PC-9 (cell line): ENCODE measurements around the gene ARID4B. TPM values are rescaled to one million over a fixed set of nuclear protein-coding genes. Genes with fewer than 3 reads are reported as not detected.

Experiments used
- BruUV-seq: library from RNA; stranded (reverse); fragments of 400-500 nt; replicated peaks from 2 replicates; lab custom pipeline; 2021; lab: Mats Ljungman, UMichigan
- CTCF ChIA-PET: fragments of 300-600 bp; sonication (Branson Sonifier 250); formaldehyde crosslinking; loops from one replicate; lab custom pipeline; 2022; ENCODE audit warnings: antibody characterized with exemption; lab: Charles Lee
- POLR2A ChIA-PET: fragments of 300-600 bp; sonication (Branson Sonifier 250); formaldehyde crosslinking; loops from one replicate; lab custom pipeline; 2022; ENCODE audit warnings: antibody characterized with exemption; ENCODE audit not compliant: unreplicated experiment; lab: Charles Lee
- DNase-seq, 2 experiments: peaks; one replicate each; pipeline versions ENCODE4 v3.0.0 to v3.0.0-alpha.2; 2015 to 2022; ENCODE audit warnings: mixed read lengths in 1 of 2
- H2AFZ ChIP-seq: fragments of 200-600 bp; sonication (generic); 2 replicates; pipeline ENCODE4 v1.8.1; 2017; ENCODE audit warnings: antibody characterized with exemption
- H3F3A ChIP-seq: fragments of 200-600 bp; sonication (generic); 2 replicates; pipeline ENCODE4 v1.8.1; 2017; ENCODE audit warnings: antibody characterized with exemption, mild to moderate bottlenecking, low read depth; ENCODE audit not compliant: insufficient read depth
- H3K27ac ChIP-seq: fragments of 200-600 bp; sonication (generic); 2 replicates; pipeline ENCODE4 v1.6.1; 2016; ENCODE audit warnings: mixed run types
- H3K27me3 ChIP-seq: fragments of 200-600 bp; sonication (generic); 2 replicates; pipeline ENCODE4 v1.6.1; 2016; ENCODE audit warnings: low read depth, mixed run types; ENCODE audit not compliant: insufficient read depth
- H3K36me3 ChIP-seq: fragments of 200-600 bp; sonication (generic); 2 replicates; pipeline ENCODE4 v1.6.1; 2016; ENCODE audit warnings: low read depth, mixed run types
- H3K4me1 ChIP-seq: fragments of 200-600 bp; sonication (generic); replicated peaks from 2 replicates; pipeline ENCODE4 v1.6.1; 2016; ENCODE audit warnings: mixed run types; ENCODE audit not compliant: insufficient read depth
- H3K4me2 ChIP-seq: fragments of 200-600 bp; sonication (generic); 2 replicates; pipeline ENCODE4 v1.6.1; 2017; ENCODE audit warnings: mixed run types
- H3K4me3 ChIP-seq: fragments of 200-600 bp; sonication (generic); 2 replicates; pipeline ENCODE4 v1.6.1; 2016; ENCODE audit warnings: mixed run types
- H3K79me2 ChIP-seq: fragments of 200-600 bp; sonication (generic); 2 replicates; pipeline ENCODE4 v1.6.1; 2017; ENCODE audit warnings: low read depth, mixed run types
- H3K9me2 ChIP-seq: fragments of 200-600 bp; sonication (generic); 2 replicates; pipeline ENCODE4 v1.8.1; 2017; ENCODE audit warnings: mild to moderate bottlenecking; ENCODE audit not compliant: insufficient read depth
- H3K9me3 ChIP-seq: fragments of 200-600 bp; sonication (generic); 2 replicates; pipeline ENCODE4 v1.8.1; 2016; ENCODE audit warnings: low read depth; ENCODE audit not compliant: insufficient read depth
- H4K20me1 ChIP-seq: fragments of 200-600 bp; sonication (generic); 2 replicates; pipeline ENCODE4 v1.8.1; 2017; ENCODE audit not compliant: insufficient read depth
- CTCF ChIP-seq: fragments of 200-600 bp; sonication (generic); conservative IDR thresholded peaks from 2 replicates; pipeline ENCODE4 v1.6.1; 2017; ENCODE audit warnings: mixed run types, antibody characterized with exemption, mild to moderate bottlenecking, moderate library complexity
- EZH2 ChIP-seq: fragments of 200-600 bp; sonication (generic); IDR thresholded peaks from 2 replicates; pipeline ENCODE4 v1.8.0; 2017; ENCODE audit warnings: antibody characterized with exemption, low read depth
- intact Hi-C: fragments of 100-400 bp; cut with micrococcal nuclease; formaldehyde crosslinking; loops from one replicate; pipeline ENCODE4 v1.10.0; 2022; ENCODE audit not compliant: unreplicated experiment
- total RNA-seq: library from RNA; stranded (reverse); gene quantifications from 2 replicates; pipeline ENCODE4 v1.2.3, GENCODE V29; 2021

ARID4B gene
- total RNA-seq, 1 experiment from 2014 or later: 47.1 TPM

GRCh38 chr1:235213752-235214151, 114.2 kb downstream of the ARID4B start:
- TF ChIP-seq CTCF (no peak), EZH2 (no peak)
- Histone ChIP-seq H3K9me3 (no peaks in the 10 kb centered on the region), H3K4me3 (no peak overlapping the region), H2AFZ (no peak overlapping the region), H3F3A (no peaks in the 10 kb centered on the region), H3K27ac (no peak overlapping the region), H3K9me2 (no peaks in the 10 kb centered on the region), H4K20me1 (no peaks in the 10 kb centered on the region), H3K79me2 (no peaks in the 10 kb centered on the region), H3K4me1 (no peaks in the 10 kb centered on the region), H3K36me3 (peaks cover 12% of the 10 kb centered on the region; the same call in 1 of the 2 replicates), H3K27me3 (no peaks in the 10 kb centered on the region), H3K4me2 (no peak overlapping the region)
- CTCF ChIA-PET: no interaction called here
- no TSS peak for BruUV-seq
- DNase-seq: no peak
- POLR2A ChIA-PET: no interaction called here
- intact Hi-C loops: loop anchor here (5.0 kb wide), 1 partner anchor 36 kb away; no protein-coding TSS in a partner anchor

DNA sequence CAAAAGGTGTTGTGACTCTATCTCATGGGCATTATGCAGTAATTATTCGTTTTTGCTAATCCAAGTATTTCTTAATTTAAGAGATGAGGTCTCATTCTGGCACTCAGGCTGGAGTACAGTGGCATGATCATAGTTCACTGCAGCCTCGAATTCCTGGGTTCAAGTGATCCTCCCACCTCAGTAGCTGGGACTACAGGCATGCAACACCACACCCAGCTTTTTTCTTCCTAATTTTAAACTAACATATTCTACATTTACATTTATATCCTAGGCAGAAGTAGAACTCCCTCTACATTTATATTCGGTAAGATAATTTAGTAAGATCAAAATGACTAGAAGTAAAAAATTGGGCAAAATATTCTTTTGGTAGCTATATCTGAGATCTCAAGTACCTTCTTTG, 116.5 kb downstream of the ARID4B start:
- H3K79me2 ChIP-seq: no peaks in the 10 kb centered on the region
- H4K20me1 ChIP-seq: no peaks in the 10 kb centered on the region
- H3F3A ChIP-seq: peaks cover 3% of the 10 kb centered on the region; the same call in 1 of the 2 replicates
- H3K4me1 ChIP-seq: no peaks in the 10 kb centered on the region
- H3K27me3 ChIP-seq: no peaks in the 10 kb centered on the region
- ChIA-PET POLR2A (interaction anchor here (0.6 kb wide), 1 partner anchor 644 kb away, joined by 4 read pairs; no protein-coding TSS in a partner anchor), CTCF (no interaction called here)
- H3K9me3 ChIP-seq: no peaks in the 10 kb centered on the region
- no TSS peak for BruUV-seq
- no peak overlapping the region for H3K27ac ChIP-seq
- no peak overlapping the region for H2AFZ ChIP-seq
- no peak overlapping the region for H3K4me3 ChIP-seq
- intact Hi-C loops: loop anchor here (5.0 kb wide), 1 partner anchor 34 kb away; no protein-coding TSS in a partner anchor
- TF ChIP-seq CTCF (no peak), EZH2 (no peak)
- DNase-seq: no peak
- H3K36me3 ChIP-seq: peaks cover 12% of the 10 kb centered on the region; the same call in 1 of the 2 replicates
- H3K4me2 ChIP-seq: no peak overlapping the region
- H3K9me2 ChIP-seq: no peaks in the 10 kb centered on the region

DNA sequence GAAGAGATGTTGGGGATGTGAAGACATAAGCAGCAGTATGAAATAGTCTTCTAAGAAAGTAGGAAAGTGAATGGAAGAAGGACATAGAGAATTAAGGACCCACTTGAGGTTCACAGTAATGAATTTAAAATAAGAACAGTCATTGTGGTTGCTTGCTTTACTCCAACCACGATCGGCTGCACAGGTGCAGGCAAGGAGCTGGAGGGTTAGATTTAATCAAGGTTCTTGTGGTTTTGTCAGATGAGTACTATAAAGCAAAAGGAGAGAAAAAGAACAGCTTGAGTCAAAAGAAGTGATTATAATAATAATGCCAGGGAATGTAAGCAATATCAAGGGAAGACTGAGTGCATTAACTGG, 120.8 kb downstream of the ARID4B start:
- Histone ChIP-seq H3K27me3 (no peaks in the 10 kb centered on the region), H3K4me1 (no peaks in the 10 kb centered on the region), H4K20me1 (no peaks in the 10 kb centered on the region), H3K4me2 (no peak overlapping the region), H3K9me3 (no peaks in the 10 kb centered on the region), H3K9me2 (no peaks in the 10 kb centered on the region), H3K4me3 (no peak overlapping the region), H3K36me3 (peaks cover 9% of the 10 kb centered on the region; the same call in 1 of the 2 replicates), H2AFZ (no peak overlapping the region), H3K27ac (no peak overlapping the region), H3K79me2 (no peaks in the 10 kb centered on the region), H3F3A (peaks cover 3% of the 10 kb centered on the region; the same call in 1 of the 2 replicates)
- BruUV-seq: no TSS peak
- intact Hi-C loops: no loop called here
- ChIA-PET POLR2A (no interaction called here), CTCF (no interaction called here)
- TF ChIP-seq CTCF: no peak
- no peak for TF ChIP-seq EZH2
- DNase-seq: no peak
